WI38 (cell line): ENCODE results near the gene CACNA1B.
"Not testable (repeated sequence)": the region's sequence is repeated elsewhere in the genome, so short reads cannot be mapped to it uniquely, and the experiment has no call there.

Experiments used
- H3K4me3 ChIP-seq: 2 replicates; pipeline ENCODE4 v1.5.1; 2011; ENCODE audit warnings: low read depth, mild to moderate bottlenecking, control low read depth, low read length
- TF ChIP-seq, protein P1 (sequence below): IDR thresholded peaks from 2 replicates; pipeline ENCODE4 v1.5.1; 2012; ENCODE audit warnings: low read depth, mild to moderate bottlenecking, control low read depth, low read length

Gene CACNA1B

GRCh38 chr9:138016406-138017187 is 139.0 kb downstream of the CACNA1B start:
- H3K4me3 ChIP-seq = no peak overlapping the region
- TF ChIP-seq, protein P1, sequence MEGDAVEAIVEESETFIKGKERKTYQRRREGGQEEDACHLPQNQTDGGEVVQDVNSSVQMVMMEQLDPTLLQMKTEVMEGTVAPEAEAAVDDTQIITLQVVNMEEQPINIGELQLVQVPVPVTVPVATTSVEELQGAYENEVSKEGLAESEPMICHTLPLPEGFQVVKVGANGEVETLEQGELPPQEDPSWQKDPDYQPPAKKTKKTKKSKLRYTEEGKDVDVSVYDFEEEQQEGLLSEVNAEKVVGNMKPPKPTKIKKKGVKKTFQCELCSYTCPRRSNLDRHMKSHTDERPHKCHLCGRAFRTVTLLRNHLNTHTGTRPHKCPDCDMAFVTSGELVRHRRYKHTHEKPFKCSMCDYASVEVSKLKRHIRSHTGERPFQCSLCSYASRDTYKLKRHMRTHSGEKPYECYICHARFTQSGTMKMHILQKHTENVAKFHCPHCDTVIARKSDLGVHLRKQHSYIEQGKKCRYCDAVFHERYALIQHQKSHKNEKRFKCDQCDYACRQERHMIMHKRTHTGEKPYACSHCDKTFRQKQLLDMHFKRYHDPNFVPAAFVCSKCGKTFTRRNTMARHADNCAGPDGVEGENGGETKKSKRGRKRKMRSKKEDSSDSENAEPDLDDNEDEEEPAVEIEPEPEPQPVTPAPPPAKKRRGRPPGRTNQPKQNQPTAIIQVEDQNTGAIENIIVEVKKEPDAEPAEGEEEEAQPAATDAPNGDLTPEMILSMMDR = no peak

DNA sequence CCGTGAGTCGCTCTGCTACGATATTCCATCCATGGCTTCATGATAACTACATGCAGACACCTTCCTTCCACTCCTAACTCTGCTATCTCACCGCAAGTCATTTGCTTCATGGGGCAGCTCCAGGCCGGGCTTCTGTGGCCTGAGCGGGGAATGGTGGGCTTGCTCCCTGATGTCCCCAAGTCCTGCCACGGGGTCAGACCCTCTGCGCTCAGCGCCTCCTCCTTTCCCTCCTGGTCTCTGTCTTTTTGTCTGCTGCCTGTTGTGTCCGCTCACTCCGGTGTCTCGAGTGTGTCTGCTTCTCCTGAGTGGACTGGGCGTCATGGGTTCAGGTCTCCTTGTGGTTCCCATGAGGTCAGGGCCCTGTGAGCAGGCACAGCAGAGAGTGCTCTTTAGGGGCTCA is 139.6 kb downstream of the CACNA1B start:
- H3K4me3 ChIP-seq = no peak overlapping the region
- TF ChIP-seq, protein P1 = no peak

DNA sequence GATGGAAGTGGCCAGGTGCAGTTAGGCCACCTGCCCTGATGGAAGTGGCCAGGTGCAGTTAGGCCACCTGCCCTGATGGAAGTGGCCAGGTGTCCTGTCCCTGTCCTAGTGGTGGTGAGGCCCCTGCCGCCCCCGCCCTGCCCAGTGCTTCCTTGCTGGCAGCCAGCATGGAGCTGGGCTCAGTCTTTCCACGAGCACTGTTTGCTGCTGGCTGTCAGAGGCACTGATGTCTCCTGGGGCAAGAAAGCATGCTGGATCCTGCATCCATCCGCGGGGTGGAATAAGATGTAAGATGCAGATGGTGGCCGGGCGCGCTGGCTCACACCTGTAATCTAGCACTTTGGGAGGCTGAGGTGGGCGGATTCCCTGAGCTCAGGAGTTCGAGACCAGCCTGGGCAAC is 141.9 kb downstream of the CACNA1B start:
- not testable (repeated sequence) for H3K4me3 ChIP-seq

GRCh38 chr9:138020120-138020794 is 142.7 kb downstream of the CACNA1B start:
- TF ChIP-seq, protein P1 = no peak
- H3K4me3 ChIP-seq = no peak overlapping the region

DNA sequence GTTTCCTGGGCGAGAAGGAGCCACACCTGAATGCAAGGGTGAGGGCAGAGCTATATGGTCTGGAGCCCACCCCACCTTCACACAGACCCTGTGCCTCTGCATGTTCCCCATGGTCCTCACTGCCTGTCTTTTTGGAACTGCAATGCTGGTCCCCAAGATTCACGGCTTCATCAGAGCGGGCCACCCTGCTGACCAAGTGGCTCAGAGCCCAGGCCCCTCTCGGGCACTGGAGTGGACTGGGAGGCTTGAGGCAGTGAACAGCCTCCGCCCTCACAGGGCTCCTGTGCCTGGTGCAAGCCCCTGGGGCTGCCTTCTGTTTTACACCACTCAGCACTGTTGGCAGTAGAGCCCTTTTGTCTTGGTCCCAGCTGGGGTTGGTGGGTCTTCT is 143.2 kb downstream of the CACNA1B start:
- H3K4me3 ChIP-seq = no peak overlapping the region

DNA sequence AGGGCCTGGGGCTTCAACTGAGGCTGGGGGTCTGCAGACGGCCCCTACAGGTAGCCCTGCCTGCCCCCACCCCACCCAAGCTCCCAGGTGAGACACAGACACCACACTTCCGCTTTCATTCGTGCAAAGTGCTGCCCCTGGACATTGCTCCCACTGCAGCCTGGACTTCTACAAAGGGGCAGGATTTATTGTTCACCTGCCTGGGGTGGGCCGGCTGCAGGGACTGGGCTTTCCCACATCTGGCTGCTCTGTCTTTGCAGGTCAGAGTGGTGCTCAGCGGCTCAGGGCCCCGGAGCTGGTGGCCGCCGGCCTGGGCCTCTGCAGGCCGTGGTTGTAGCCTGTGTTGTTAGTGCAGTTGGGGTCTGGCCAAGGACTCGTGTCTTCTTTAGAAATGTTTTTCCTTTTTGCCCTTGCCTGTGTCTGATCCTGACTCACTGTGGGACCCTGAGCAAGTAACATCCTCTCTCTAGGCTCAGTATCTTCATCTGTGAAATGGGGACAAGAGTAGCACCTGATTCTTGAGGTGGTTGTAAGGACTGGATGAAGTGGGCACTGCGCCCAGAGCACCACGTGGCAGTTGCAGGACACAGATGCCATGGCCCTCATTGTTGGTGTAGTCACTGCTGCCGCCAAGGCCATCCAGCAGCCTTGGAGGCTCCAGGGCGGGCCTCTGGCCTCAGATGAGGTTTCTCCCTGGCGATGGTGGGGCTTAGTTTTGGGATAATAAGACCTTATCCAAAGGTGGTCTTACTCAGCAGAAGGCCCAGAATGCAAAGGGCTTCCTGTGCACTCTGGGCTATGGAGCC is 143.9 kb downstream of the CACNA1B start:
- no peak overlapping the region for H3K4me3 ChIP-seq
- TF ChIP-seq, protein P1 = no peak

More for the DNA sequence above, 143.2 kb downstream of the CACNA1B start:
- TF ChIP-seq, protein P1 = no peak

- TF ChIP-seq, protein P1 = no peak
- H3K4me3 ChIP-seq = no peak overlapping the region
Observed at GRCh38 chr9:138022121-138022741, 144.6 kb downstream of the CACNA1B start.
